CD14-positive monocyte (primary cell): ENCODE data around the gene PSD4. TPM values are rescaled to one million over a fixed set of nuclear protein-coding genes. Genes with fewer than 3 reads are reported as not detected.

ENCODE experiments used
- DNase-seq, 3 donors: peaks; one replicate each; pipeline ENCODE4 v3.0.0-alpha.2; 2011 to 2022
- H2AFZ ChIP-seq: 2 replicates; pipeline ENCODE4 v1.6.0; 2012; ENCODE audit warnings: mild to moderate bottlenecking, low read depth, low read length, inconsistent platforms; ENCODE audit not compliant: insufficient read depth, poor library complexity, severe bottlenecking
- H3K27ac ChIP-seq, 2 donors: 1 replicate in 1 of 2; 2 replicates in 1 of 2; pipeline ENCODE4 v1.5.1; 2012 to 2013; ENCODE audit warnings: low read length in 2 of 2, control low read depth in 1 of 2, inconsistent platforms in 1 of 2, low read depth in 1 of 2, mild to moderate bottlenecking in 1 of 2
- H3K27me3 ChIP-seq, 2 donors: one replicate each; pipeline versions ENCODE4 v1.6.0 to v1.6.1; 2011 to 2013; ENCODE audit warnings: low read length in 2 of 2; ENCODE audit not compliant: control insufficient read depth in 2 of 2, insufficient read depth in 2 of 2
- H3K36me3 ChIP-seq, 2 donors: replicated peaks in 1 of 2; 1 replicate in 1 of 2; 2 replicates in 1 of 2; pipeline versions ENCODE4 v1.5.1 to v1.6.1; 2012 to 2013; ENCODE audit warnings: low read length in 2 of 2, control low read depth in 1 of 2, inconsistent platforms in 1 of 2, mild to moderate bottlenecking in 1 of 2; ENCODE audit not compliant: insufficient read depth in 2 of 2, control insufficient read depth in 1 of 2
- H3K4me1 ChIP-seq, 2 donors: 1 replicate in 1 of 2; 2 replicates in 1 of 2; pipeline versions ENCODE4 v1.5.1 to v1.6.1; 2012 to 2013; ENCODE audit warnings: low read length in 2 of 2, control low read depth in 1 of 2, inconsistent platforms in 1 of 2, mild to moderate bottlenecking in 1 of 2, moderate library complexity in 1 of 2; ENCODE audit not compliant: insufficient read depth in 2 of 2, control insufficient read depth in 1 of 2
- H3K4me2 ChIP-seq: replicated peaks from 2 replicates; pipeline ENCODE3; 2012; ENCODE audit warnings: low read length, moderate library complexity, mild to moderate bottlenecking; ENCODE audit not compliant: poor library complexity, severe bottlenecking; ENCODE audit errors: extremely low read depth
- H3K4me3 ChIP-seq, 3 experiments: fragments of 200-600 bp in 1 of 3; sonication (generic) in 1 of 3; replicated peaks in 1 of 3; 1 replicate in 2 of 3; 2 replicates in 1 of 3; pipeline ENCODE4 v1.5.1; 2011 to 2013; ENCODE audit warnings: low read length in 3 of 3, mild to moderate bottlenecking in 3 of 3, control low read depth in 2 of 3, low read depth in 2 of 3, inconsistent platforms in 1 of 3, moderate library complexity in 1 of 3
- H3K79me2 ChIP-seq: 2 replicates; pipeline ENCODE4 v1.6.0; 2012; ENCODE audit warnings: mild to moderate bottlenecking, control low read depth, inconsistent platforms, low read length, moderate library complexity; ENCODE audit not compliant: insufficient read depth
- H3K9ac ChIP-seq: 2 replicates; pipeline ENCODE4 v1.6.0; 2017; ENCODE audit warnings: low read length, mild to moderate bottlenecking; ENCODE audit not compliant: insufficient read depth, poor library complexity, severe bottlenecking
- H3K9me3 ChIP-seq, 2 donors: replicated peaks in 1 of 2; 1 replicate in 1 of 2; 2 replicates in 1 of 2; pipeline versions ENCODE4 v1.5.1 to v1.6.1; 2012 to 2013; ENCODE audit warnings: low read length in 2 of 2, control low read depth in 1 of 2; ENCODE audit not compliant: control insufficient read depth in 1 of 2, insufficient read depth in 1 of 2
- H4K20me1 ChIP-seq: 2 replicates; pipeline ENCODE4 v1.6.0; 2012; ENCODE audit warnings: mild to moderate bottlenecking, low read length, control low read depth, moderate library complexity; ENCODE audit not compliant: insufficient read depth
- H3K27ac Mint-ChIP-seq, 7 donors: one replicate each; pipeline ENCODE4 v1.8.0; 2020; ENCODE audit warnings: mild to moderate bottlenecking in 7 of 7, mixed read lengths in 7 of 7, moderate library complexity in 6 of 7, inconsistent platforms in 2 of 7
- H3K27me3 Mint-ChIP-seq, 3 donors: one replicate each; pipeline ENCODE4 v1.8.0; 2021 to 2022; ENCODE audit warnings: low read depth in 3 of 3, mild to moderate bottlenecking in 3 of 3, mixed read lengths in 3 of 3, moderate library complexity in 3 of 3, inconsistent platforms in 1 of 3
- H3K36me3 Mint-ChIP-seq, 2 donors: one replicate each; pipeline ENCODE4 v1.8.0; 2020; ENCODE audit warnings: mixed read lengths in 2 of 2, inconsistent platforms in 1 of 2, mild to moderate bottlenecking in 1 of 2
- H3K4me1 Mint-ChIP-seq: one replicate; pipeline ENCODE4 v1.8.0; 2020; ENCODE audit warnings: mild to moderate bottlenecking, mixed read lengths
- H3K4me3 Mint-ChIP-seq, 2 donors: one replicate each; pipeline ENCODE4 v1.8.0; 2020; ENCODE audit warnings: mild to moderate bottlenecking in 2 of 2, mixed read lengths in 2 of 2, moderate library complexity in 1 of 2
- H3K9me3 Mint-ChIP-seq, 7 donors: one replicate each; pipeline ENCODE4 v1.8.0; 2020 to 2022; ENCODE audit warnings: mixed read lengths in 7 of 7, mild to moderate bottlenecking in 6 of 7, moderate library complexity in 6 of 7, inconsistent platforms in 2 of 7
- CTCF ChIP-seq: fragments of 200-600 bp; IDR thresholded peaks from one replicate; pipeline ENCODE4 v1.8.0; 2022; ENCODE audit warnings: antibody characterized with exemption, mild to moderate bottlenecking
- WGBS: methylation state at CpG from one replicate; pipeline ENCODE4 v1.1.5; 2013; ENCODE audit warnings: missing lambda C conversion rate; ENCODE audit not compliant: insufficient coverage; 5-methylcytosine and 5-hydroxymethylcytosine counted together
- intact Hi-C, 2 donors: fragments of 100-400 bp; cut with micrococcal nuclease; formaldehyde crosslinking; loops; one replicate each; pipeline versions ENCODE4 v1.15.0 to v1.15.1; 2023
- polyA plus RNA-seq, 3 donors: library from polyadenylated mRNA; depleted of rRNA in 1 of 3; unstranded in 2 of 3; stranded (reverse) in 1 of 3; fragments of 300-500 nt in 2 of 3; fragments of >200 nt in 1 of 3; fragmentation: Illumina TruSeq in 2 of 3; gene quantifications; 1 replicate in 2 of 3; 2 replicates in 1 of 3; pipeline ENCODE4 v1.2.3, GENCODE V29; 2012 to 2021

Gene PSD4
- polyA plus RNA-seq, 3 donors: 11.0 to 47.0 (median 18.2) TPM

GRCh38 chr2:113142290-113142689 lies 31.5 kb upstream of the PSD4 start:
- WGBS: 80% methylated on average over 1 of the region's 2 CpGs
- Mint-ChIP-seq H3K9me3 (peaks cover 0 to 5% (median 4%) of the 10 kb centered on the region in 7 donors), H3K4me1 (peaks cover 6% of the 10 kb centered on the region), H3K27me3 (peaks cover 0 to 4% (median 3%) of the 10 kb centered on the region in 3 donors), H3K36me3 (no peaks in the 10 kb centered on the region), H3K27ac (no peak overlapping the region), H3K4me3 (no peak overlapping the region)
- Histone ChIP-seq H3K4me3 (no peak overlapping the region), H3K4me2 (no peak overlapping the region), H3K36me3 (no peaks in the 10 kb centered on the region), H3K27ac (no peak overlapping the region), H3K4me1 (peaks cover 3 to 7% of the 10 kb centered on the region in 2 donors), H2AFZ (no peak overlapping the region), H3K9me3 (no peaks in the 10 kb centered on the region), H4K20me1 (no peaks in the 10 kb centered on the region), H3K79me2 (no peaks in the 10 kb centered on the region), H3K27me3 (no peaks in the 10 kb centered on the region), H3K9ac (no peak overlapping the region)
- intact Hi-C loops: loop anchor here (5.0 kb wide), 2 partner anchors 35 to 45 kb away; no protein-coding TSS in a partner anchor
- DNase-seq: no peak
- no peak for TF ChIP-seq CTCF

GRCh38 chr2:113144259-113144658 lies 29.5 kb upstream of the PSD4 start:
- peaks cover 0 to 7% (median 3%) of the 10 kb centered on the region in 3 donors for H3K27me3 Mint-ChIP-seq
- TF ChIP-seq CTCF: no peak
- no peak overlapping the region for H3K27ac ChIP-seq
- H2AFZ ChIP-seq: no peak overlapping the region
- no peaks in the 10 kb centered on the region for H3K27me3 ChIP-seq
- H3K36me3 ChIP-seq: no peaks in the 10 kb centered on the region
- peaks cover 0 to 5% (median 3%) of the 10 kb centered on the region in 7 donors for H3K9me3 Mint-ChIP-seq
- 100% methylated on average over 3 of the region's 4 CpGs for WGBS
- H4K20me1 ChIP-seq: no peaks in the 10 kb centered on the region
- H3K36me3 Mint-ChIP-seq: no peaks in the 10 kb centered on the region
- no peak overlapping the region for H3K4me2 ChIP-seq
- no peak for DNase-seq
- no peak overlapping the region for H3K4me3 ChIP-seq
- H3K9ac ChIP-seq: no peak overlapping the region
- H3K4me1 ChIP-seq: no peaks in the 10 kb centered on the region
- H3K4me3 Mint-ChIP-seq: no peak overlapping the region
- H3K79me2 ChIP-seq: no peaks in the 10 kb centered on the region
- no peaks in the 10 kb centered on the region for H3K9me3 ChIP-seq
- no peak overlapping the region for H3K27ac Mint-ChIP-seq
- no peaks in the 10 kb centered on the region for H3K4me1 Mint-ChIP-seq
- intact Hi-C loops: loop anchor here (5.0 kb wide), 2 partner anchors 33 to 43 kb away; no protein-coding TSS in a partner anchor
